Measurements from ENCODE around the gene CDC42BPG. TPM values are rescaled to one million over a fixed set of nuclear protein-coding genes. Genes with fewer than 3 reads are reported as not detected.

CDC42BPG gene
- total RNA-seq, 1 donor from 2014 or later, result 13.0 TPM

- no peak overlapping the region for H3K27ac ChIP-seq
- H3K27me3 ChIP-seq, result no peaks in the 10 kb centered on the region
- TF ChIP-seq POLR2AphosphoS5 (IDR thresholded peaks at IDR 0.05; ENCODE audit: insufficient read depth in 1 of 2, low read depth in 1 of 2) (no peak), CTCF (IDR thresholded peaks at IDR 0.05) (no peak), POLR2A (IDR thresholded peaks at IDR 0.05) (no peak)
- DNase-seq (ENCODE audit: extremely low spot score in 2 of 2), result no peak
- intact Hi-C loops (cut with DNase I), result no loop called here
- H3K4me1 ChIP-seq, result peaks cover 43% of the 10 kb centered on the region
- H3K9me3 ChIP-seq, result no peaks in the 10 kb centered on the region
- H3K36me3 ChIP-seq, result no peaks in the 10 kb centered on the region
- no peak overlapping the region for H3K4me3 ChIP-seq
These were observed 39.0 kb downstream of the CDC42BPG start for GRCh38 chr11:64805481-64805880.

GRCh38 chr11:64804346-64805210 lies 39.9 kb downstream of the CDC42BPG start:
- TF ChIP-seq POLR2AphosphoS5 (IDR thresholded peaks at IDR 0.05; ENCODE audit: insufficient read depth in 1 of 2, low read depth in 1 of 2) (no peak), POLR2A (IDR thresholded peaks at IDR 0.05) (no peak), CTCF (IDR thresholded peaks at IDR 0.05) (no peak)
- no peaks in the 10 kb centered on the region for H3K36me3 ChIP-seq
- intact Hi-C loops (cut with DNase I), result no loop called here
- H3K27ac ChIP-seq, result peak overlapping the region; percentile 92
- H3K9me3 ChIP-seq, result no peaks in the 10 kb centered on the region
- H3K4me3 ChIP-seq, result peak overlapping the region in 1 of 2 donors; percentile 84
- H3K4me1 ChIP-seq, result peaks cover 38% of the 10 kb centered on the region
- no peak for DNase-seq (ENCODE audit: extremely low spot score in 2 of 2)
- H3K27me3 ChIP-seq, result no peaks in the 10 kb centered on the region

- peaks cover 32% of the 10 kb centered on the region for H3K4me1 ChIP-seq
- H3K4me3 ChIP-seq, result peak overlapping the region; percentile 72 to 84
- no peaks in the 10 kb centered on the region for H3K36me3 ChIP-seq
- intact Hi-C loops (cut with DNase I), result no loop called here
- DNase-seq (ENCODE audit: extremely low spot score in 2 of 2), result no peak
- H3K27me3 ChIP-seq, result no peaks in the 10 kb centered on the region
- peak overlapping the region; percentile 92 for H3K27ac ChIP-seq
- TF ChIP-seq CTCF (IDR thresholded peaks at IDR 0.05), result no peak
- no peak for TF ChIP-seq POLR2A (IDR thresholded peaks at IDR 0.05)
- no peak for TF ChIP-seq POLR2AphosphoS5 (IDR thresholded peaks at IDR 0.05; ENCODE audit: insufficient read depth in 1 of 2, low read depth in 1 of 2)
- H3K9me3 ChIP-seq, result no peaks in the 10 kb centered on the region
These were observed 40.6 kb downstream of the CDC42BPG start for GRCh38 chr11:64803846-64804345.

- Histone ChIP-seq H3K27me3 (no peaks in the 10 kb centered on the region), H3K27ac (peak within 1 kb of the TSS; percentile 92), H3K4me3 (peak within 1 kb of the TSS; percentile 72 to 84), H3K9me3 (no peaks in the 10 kb centered on the region), H3K36me3 (no peaks in the 10 kb centered on the region), H3K4me1 (peaks cover 27% of the 10 kb centered on the region)
- no peak for DNase-seq (ENCODE audit: extremely low spot score in 2 of 2)
- intact Hi-C loops (cut with DNase I), result no loop called here
- TF ChIP-seq POLR2AphosphoS5 (IDR thresholded peaks at IDR 0.05; ENCODE audit: insufficient read depth in 1 of 2, low read depth in 1 of 2) (peak; percentile 64 to 69), CTCF (IDR thresholded peaks at IDR 0.05) (no peak), POLR2A (IDR thresholded peaks at IDR 0.05) (no peak)
These were observed 41.2 kb downstream of the CDC42BPG start, which contains the start of gene MAP4K2 for GRCh38 chr11:64803158-64803845. TSS of gene MAP4K2 (minus strand) at chr11:64803214. CDS start at chr11:64803149, 65 bp downstream.
